Measurements from ENCODE around the gene PPP1R15A. TPM values are rescaled to one million over a fixed set of nuclear protein-coding genes. Genes with fewer than 3 reads are reported as not detected.

Gene PPP1R15A
- total and polyA plus RNA-seq, 2 of the 8 experiments (the other 6 are each of a cell fraction or from before 2014, with no cell fraction given), result 4.1 to 14.0 TPM

DNA sequence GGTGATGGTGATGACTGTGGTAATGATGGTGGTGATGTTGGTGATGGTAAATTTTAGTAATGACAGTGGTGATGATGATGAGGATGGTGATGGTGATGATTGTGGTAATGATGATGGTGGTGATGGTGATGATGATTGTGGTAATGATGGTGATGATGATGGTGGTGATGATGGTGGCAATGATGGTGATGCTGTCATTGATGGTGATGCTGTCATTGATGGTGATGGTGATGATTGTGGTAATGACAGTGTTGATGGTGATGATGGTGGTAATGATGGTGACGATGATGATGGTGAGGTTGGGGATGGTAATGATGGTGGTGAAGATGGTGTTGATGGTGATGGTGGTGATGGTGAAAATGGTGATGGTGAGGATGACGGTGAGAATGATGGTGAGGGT is 49.7 kb upstream of the PPP1R15A start (continued):
- no peak for TF ChIP-seq HDAC2 (IDR thresholded peaks at IDR 0.05; ENCODE audit: borderline replicate concordance in 1 of 2, low read depth in 2 of 2, low read length in 2 of 2)
- TF ChIP-seq TEAD4 (IDR thresholded peaks at IDR 0.05; ENCODE audit: low read depth, low read length), result no peak
- no peak for TF ChIP-seq BCL11A (IDR thresholded peaks at IDR 0.05; ENCODE audit: low read depth in 2 of 2, low read length in 2 of 2)
- TF ChIP-seq SIX5 (IDR thresholded peaks at IDR 0.05; ENCODE audit: low read depth, low read length), result no peak
- TF ChIP-seq SP4 (IDR thresholded peaks at IDR 0.05; ENCODE audit: low read length), result no peak
- no peak for TF ChIP-seq POLR2A (IDR thresholded peaks at IDR 0.05; ENCODE audit: control extremely low read depth in 1 of 2, low read depth in 2 of 2, low read length in 2 of 2)

Measured in H1 (cell line).